ENCODE data around the gene GSG1.
"Not testable (repeated sequence)": the region's sequence is repeated elsewhere in the genome, so short reads cannot be mapped to it uniquely, and the experiment has no call there.

Gene GSG1

DNA sequence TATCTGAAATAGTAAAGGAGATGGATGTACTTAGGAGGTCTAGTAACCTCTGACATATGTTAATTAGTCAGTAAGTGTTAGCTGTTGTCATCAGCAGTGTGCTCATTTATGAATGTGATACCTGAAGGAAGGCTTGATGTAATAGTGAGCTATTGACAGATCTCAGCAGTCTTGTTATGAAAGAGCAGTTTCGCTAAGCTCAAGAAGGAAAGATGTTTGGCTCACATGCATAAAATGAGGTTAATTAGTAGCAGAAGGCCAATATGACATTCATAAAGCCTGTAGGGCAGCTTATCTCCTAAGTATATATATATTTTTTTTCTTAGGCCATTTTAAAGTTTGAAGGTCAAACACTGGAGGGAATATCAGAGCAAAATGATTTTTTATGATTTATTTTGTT, 56.5 kb downstream of the GSG1 start:
- DNase-seq, result no peak

DNA sequence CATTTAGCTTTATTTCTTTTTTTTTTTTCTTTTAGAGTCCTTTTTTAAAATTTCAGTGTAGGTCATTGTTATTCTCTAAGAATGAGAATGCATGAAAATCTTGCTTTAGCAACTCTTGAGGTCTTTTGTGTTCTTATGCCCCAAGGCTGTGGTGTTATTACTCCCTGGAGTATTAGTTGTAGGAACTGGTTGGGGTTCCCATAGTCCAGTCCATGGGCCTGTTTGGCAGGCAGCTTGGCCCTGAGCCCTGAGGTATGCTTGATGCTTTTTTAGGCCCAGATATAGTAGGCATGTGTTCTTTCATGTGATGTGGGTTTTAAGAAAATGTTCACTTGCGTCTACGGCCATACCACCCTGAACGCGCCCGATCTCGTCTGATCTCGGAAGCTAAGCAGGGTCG, 57.7 kb downstream of the GSG1 start:
- no peak for DNase-seq

DNA sequence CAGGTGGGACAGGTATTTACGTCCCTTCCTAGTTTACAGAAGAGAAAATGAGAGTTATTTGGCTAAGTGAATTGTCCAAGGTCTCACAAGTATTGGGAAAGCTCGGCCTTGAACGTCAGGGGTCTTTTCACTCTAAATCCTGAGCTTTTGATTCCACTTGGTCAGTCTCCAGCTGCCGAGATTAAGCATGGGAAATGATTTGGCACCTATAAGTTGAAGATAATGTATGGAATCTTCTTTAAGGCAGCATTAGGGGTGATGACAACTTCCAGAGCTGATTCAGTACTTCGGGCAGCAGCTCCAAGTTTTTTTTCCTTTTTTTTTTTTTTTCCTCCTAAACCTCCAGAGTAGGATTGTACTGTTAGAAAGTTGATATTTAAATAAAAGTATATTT, 58.6 kb downstream of the GSG1 start:
- DNase-seq, result no peak

DNA sequence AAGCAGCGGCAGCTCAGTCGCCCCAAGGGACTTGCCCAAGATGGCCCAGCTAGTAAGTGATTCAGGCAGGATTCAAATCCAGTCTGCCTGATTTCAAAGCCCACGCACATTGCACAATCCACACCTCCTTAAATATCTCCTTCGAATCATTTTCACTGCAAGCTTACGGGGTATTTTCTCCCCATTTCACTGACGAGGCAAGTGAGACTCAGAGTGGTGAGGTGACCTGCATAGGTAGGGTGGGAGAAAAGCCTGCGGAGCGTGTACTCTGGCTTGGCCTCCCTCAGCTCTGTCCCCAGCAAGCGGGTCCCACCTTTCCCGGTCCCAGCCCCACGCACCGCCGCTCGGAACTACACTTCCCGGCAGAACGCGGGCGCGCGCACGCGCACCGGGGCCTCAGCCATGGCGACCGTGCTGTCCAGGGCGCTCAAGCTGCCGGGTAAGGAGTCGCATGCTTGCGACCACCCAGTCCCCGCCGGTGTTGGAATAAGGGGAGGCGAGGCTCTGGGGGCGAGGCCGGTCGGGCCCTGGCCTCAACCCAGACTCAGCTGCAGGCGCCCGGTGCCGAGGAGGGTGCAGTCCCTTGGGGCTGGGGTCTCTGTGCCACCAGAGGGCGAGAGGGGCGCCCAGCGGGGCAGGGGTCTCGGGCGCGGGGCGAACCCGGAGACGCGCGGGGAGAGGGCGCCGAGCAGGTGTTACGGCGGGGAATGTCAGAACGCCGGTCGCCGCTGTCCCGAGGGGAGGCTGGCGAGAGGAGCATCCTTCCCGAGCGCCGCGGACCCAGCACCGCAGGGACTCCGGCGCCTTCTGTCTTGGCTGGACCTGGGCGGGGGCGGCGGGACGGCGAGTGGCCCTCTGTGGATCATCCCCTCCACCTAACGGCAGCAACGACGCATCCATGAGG, 59.2 kb downstream of the GSG1 start, which contains the start of gene FAM234B:
Gene FAM234B (plus strand): TSS at position 380 of the 904 bp plus-strand sequence. CDS start 23 bp downstream, at position 403.
- peak; percentile 49 to 77 for DNase-seq

DNA sequence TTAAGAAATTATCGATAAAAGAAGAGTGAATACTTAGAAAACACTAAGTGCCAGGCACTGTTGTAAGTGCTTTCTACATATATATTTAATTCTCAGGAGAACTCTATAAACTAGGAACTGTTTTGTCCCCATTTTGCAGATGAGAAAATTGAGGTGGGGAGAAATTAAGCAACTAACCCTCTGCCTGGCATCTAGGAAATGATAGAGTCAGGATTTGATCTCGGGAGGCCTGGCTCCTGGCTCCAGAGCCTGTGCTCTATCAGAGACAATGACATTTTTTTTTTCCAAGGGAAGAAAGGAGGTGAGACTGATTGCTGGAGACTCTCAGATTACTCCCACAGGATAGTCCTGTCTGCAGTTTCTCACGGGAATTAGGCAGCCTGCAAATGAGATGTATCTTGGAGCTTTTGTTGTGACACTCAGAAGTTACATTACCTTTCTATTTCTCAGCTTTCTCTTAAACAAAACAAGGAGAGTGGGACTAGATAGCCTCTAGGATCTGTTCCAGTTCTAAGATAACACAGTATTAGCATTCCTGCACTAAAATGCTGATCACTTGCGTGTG, 60.7 kb downstream of the GSG1 start:
- DNase-seq, result no peak

DNA sequence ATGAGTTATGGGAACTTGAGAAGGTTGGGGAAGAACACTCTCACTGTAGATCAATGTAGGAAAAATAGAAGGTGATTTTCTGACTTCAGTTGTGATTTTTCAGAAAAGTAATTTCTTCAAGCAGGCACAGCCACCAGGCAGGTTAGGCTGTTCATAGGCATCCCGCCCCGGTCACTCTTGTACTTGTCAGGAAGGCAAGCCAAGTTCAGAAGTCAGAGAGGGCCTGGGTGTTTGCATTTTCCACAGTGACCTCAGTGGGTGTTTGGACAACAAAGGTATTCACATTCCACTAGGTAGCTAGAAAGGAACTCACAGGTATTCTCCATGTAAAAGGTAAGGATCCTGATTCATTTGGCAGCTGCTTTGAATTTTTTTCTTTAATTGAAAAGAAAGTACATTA, 62.2 kb downstream of the GSG1 start:
- DNase-seq, result no peak

DNA sequence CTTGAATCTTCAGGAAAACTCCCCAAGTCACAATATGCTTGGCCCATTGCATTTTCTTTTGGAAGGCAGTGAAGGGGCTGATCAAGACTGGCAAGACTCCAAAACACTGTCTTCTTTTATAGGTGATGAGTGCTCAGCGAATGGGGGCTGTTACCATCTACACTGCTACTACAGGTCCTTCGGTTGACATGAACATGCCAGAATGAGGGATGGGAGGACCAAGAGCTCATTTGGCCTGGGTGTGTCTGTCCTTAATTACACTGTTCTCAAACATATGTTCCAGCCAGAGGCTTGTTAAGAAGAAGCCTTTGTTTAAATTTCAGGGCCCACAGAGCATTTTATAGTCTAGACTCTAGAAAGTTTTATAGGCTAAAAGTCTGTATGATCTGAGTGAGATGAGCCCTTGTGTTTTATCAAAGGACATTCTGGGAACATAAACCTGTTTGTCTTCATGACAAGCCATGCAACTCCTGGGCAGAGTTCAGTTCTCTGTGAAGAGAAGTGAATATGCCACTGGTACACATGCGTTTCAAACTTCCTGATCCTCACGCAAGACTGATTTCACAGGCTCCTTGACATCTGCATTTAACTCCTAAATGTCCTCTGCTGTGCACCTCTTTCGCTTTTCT, 64.0 kb downstream of the GSG1 start:
- DNase-seq, result no peak

DNA sequence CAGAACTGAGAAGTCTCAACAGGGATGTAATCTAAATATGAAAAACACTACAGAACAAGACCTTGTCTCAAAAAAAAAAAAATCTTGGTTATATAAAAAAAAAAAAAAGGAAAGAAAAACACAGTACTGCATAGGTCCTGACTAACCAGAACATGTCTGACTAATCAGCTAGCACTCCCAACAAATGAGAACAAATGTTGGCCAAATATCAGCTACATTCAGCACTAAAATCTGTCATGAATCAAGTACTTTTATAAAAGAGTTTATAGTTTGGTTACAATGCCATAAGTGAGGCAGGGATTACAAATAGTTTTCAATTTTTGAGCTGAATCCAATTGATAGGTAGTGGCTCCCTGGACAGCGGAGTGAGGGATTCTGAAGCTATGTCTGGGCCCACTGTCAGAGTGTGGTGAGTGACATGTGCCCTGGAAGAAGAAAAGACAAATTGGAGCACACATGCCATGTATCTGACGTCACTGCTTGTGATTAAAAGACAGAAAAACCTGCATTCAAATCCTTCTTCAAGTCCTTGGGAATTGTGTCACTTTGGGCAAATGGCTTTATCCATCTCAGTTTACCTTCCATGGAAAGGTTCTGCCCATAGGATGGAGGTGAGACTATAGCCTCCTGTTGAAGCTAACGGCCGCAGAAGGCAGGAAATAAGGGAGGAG, 64.8 kb downstream of the GSG1 start:
- no peak for DNase-seq

DNA sequence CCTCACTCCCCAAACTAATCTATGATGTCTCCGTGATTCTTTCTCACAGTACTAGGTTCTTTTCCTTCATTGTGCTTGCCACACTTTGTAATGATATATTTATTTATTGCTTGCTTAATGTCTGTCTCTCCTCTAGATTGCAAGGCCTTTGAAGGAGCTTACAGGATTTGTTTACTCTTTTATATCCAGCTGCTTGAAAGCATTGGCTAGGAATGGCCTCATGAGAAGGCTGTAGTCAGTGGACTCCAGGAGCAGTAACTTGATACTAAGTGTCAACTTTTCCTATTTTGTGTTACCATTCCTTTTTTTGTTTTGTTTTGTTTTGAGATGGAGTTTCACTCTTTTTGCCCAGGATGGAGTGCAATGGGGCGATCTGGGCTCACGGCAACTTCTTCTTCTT, 66.6 kb downstream of the GSG1 start:
- no peak for DNase-seq

DNA sequence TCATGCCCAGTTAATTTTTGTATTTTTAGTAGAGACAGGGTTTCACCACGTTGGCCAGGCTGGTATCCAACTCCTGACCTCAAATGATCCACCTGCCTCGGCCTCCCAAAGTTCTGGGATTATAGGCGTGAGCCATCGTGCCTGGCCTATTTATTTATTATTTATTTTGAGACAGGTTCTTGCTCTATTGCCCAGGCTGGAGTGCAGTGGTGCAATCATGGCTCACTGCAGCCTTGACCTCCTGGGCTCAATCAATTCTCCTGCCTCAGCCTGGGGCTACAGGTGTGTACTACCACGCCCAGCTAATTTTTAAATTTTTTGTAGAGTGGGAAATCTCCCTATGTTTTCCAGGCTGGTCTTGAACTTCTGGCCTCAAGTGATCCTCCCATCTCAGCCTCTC, 68.1 kb downstream of the GSG1 start:
- DNase-seq, result not testable (repeated sequence)

Data from NCI-H2081 (cell line).